Endothelial cell of umbilical vein (primary cell): ENCODE data around the gene HERPUD1.
"Not testable (repeated sequence)": the region's sequence is repeated elsewhere in the genome, so short reads cannot be mapped to it uniquely, and the experiment has no call there.

Experiments used
- CTCF ChIP-seq, 2 donors: IDR thresholded peaks; 1 replicate in 1 of 2; 2 replicates in 1 of 2; pipeline ENCODE4 v1.5.1; 2011; ENCODE audit warnings: low read length in 2 of 2, mild to moderate bottlenecking in 2 of 2, moderate library complexity in 2 of 2, control low read depth in 1 of 2, inconsistent platforms in 1 of 2, low read depth in 1 of 2; ENCODE audit not compliant: insufficient read depth in 1 of 2; ENCODE audit errors: extremely low read depth in 1 of 2
- FOS ChIP-seq: IDR thresholded peaks from 2 replicates; pipeline ENCODE4 v1.6.1; 2011; ENCODE audit warnings: mild to moderate bottlenecking, low read length, moderate library complexity, borderline replicate concordance; ENCODE audit not compliant: insufficient read depth
- JUN ChIP-seq: IDR thresholded peaks from 2 replicates; pipeline ENCODE4 v1.6.1; 2011; ENCODE audit warnings: borderline replicate concordance, low read depth; ENCODE audit not compliant: insufficient read length, insufficient read depth
- MYC ChIP-seq: IDR thresholded peaks from one replicate; pipeline ENCODE4 v1.6.1; 2011; ENCODE audit warnings: mild to moderate bottlenecking, low read depth, low read length
- POLR2A ChIP-seq: IDR thresholded peaks from 2 replicates; pipeline ENCODE4 v1.6.1; 2012; ENCODE audit warnings: low read depth, mild to moderate bottlenecking, control low read depth, low read length
- POLR2AphosphoS5 ChIP-seq: IDR thresholded peaks from 2 replicates; pipeline ENCODE4 v1.6.1; 2012; ENCODE audit warnings: low read depth, mild to moderate bottlenecking, control low read depth, low read length, moderate library complexity; ENCODE audit not compliant: insufficient read depth

GRCh38 chr16:56992431-56992830, 60.5 kb downstream of the HERPUD1 start:
- not testable (repeated sequence) for TF ChIP-seq CTCF (IDR thresholded peaks at IDR 0.05; ENCODE audit: extremely low read depth in 1 of 2, insufficient read depth in 1 of 2, low read depth in 1 of 2, low read length in 2 of 2); POLR2AphosphoS5; JUN; FOS; POLR2A; MYC
